GM12875 (cell line): ENCODE data around the gene TSPAN13.
"Not testable (repeated sequence)": the region's sequence is repeated elsewhere in the genome, so short reads cannot be mapped to it uniquely, and the experiment has no call there.

Source experiments
- H3K4me3 ChIP-seq: one replicate; pipeline ENCODE4 v1.5.1; 2011; ENCODE audit warnings: low read depth, low read length, control low read depth
- CTCF ChIP-seq: IDR thresholded peaks from 2 replicates; pipeline ENCODE4 v1.5.1; 2011; ENCODE audit warnings: low read depth, mild to moderate bottlenecking, control low read depth, inconsistent platforms, low read length, moderate library complexity, borderline replicate concordance; ENCODE audit not compliant: insufficient read depth

TSPAN13 gene

DNA sequence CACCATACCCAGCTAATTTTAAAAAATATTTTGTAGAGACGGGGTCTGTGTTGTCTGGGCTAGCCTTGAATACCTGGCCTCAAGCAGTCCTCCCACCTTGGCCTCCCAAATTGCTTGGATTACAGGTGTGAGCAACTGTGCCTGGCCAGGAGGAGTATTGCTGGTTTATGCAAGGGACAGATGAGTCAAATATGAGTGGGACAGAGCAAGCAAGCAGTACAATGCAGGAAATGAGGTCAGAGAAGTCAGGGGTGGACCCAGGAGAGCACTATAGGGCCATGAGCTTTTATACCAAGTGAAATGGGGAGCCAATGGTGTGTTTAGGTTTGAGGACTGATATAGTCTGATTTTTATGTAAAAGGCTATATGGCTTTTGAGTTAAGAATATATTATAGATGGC lies 6.3 kb downstream of the TSPAN13 start:
- no peak for TF ChIP-seq CTCF
- H3K4me3 ChIP-seq, result no peak overlapping the region

- H3K4me3 ChIP-seq, result no peak overlapping the region
- TF ChIP-seq CTCF, result no peak
Observed at GRCh38 chr7:16762177-16762576, 8.6 kb downstream of the TSPAN13 start.

GRCh38 chr7:16764942-16765341 lies 11.4 kb downstream of the TSPAN13 start:
- no peak for TF ChIP-seq CTCF
- no peak overlapping the region for H3K4me3 ChIP-seq

GRCh38 chr7:16765436-16765859 lies 11.9 kb downstream of the TSPAN13 start:
- TF ChIP-seq CTCF, result no peak
- H3K4me3 ChIP-seq, result no peak overlapping the region

DNA sequence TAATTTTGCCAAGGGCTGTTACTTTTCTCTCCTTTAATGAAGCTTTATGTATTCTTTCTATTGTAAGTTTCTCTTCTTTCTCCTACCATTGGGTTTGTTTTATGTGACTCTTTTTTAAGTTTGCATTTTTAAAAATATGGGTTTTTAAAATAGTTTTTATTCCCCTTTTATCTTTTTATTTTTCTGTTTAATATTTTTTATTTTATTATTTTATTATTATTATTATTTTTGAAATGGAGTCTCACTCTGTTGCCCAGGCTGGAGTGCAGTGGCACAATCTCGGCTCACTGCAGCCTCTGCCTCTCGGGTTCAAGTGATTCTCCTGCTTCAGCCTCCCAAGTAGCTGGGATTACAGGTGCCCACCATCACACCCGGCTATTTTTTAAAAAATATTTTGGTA lies 16.4 kb downstream of the TSPAN13 start:
- H3K4me3 ChIP-seq, result not testable (repeated sequence)

DNA sequence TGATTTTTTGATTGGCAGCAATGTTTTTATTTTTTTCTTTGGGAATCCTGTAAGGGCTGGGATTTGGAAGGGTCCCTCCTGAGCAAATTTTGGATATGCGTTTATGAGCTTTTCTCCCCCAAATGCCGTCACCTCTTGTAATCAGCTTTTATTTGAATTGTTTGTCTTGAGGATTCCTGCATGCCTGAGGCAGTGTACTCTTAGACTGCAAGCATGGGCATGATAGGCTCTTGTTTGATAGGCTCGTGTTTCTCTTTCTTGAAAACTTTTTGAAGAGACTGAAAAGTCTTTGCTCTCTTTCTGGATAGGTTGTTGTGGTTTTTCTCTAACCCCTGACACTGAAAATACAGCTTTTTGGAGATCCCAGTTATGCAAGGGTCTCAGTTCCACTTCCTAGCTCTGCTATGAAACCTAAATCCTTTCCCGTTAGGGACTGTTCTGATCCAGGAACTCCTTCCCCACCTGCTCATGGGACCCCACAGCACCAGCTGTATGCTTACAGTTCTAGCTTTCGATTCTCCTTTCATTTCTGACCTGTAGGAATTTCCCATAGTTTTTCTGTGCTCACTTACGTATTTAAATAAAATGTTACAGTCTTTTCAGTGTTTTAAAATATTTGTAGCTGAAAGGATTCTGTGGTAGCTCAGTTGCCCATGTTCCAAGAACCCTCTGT lies 17.2 kb downstream of the TSPAN13 start:
- H3K4me3 ChIP-seq, result no peak overlapping the region
- TF ChIP-seq CTCF, result no peak

DNA sequence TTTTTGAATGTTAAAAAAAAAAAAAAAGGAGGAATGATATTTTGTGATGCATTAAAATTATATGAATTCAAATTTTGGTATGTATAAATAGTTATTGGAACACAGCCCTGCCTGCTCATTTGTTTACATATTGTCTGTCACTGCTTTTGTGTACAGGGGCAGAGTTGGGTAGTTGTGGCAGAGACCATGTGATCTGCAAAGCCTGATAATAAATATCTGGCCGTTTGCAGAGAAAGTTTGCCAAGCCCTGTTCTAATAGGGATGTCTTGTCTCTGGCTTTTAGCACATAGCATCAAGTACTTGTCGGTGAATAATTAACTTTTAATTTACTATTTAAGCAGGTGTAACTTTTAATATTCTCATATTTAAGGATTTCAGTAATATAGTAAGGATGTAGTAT lies 19.8 kb downstream of the TSPAN13 start:
- H3K4me3 ChIP-seq, result no peak overlapping the region
- TF ChIP-seq CTCF, result no peak
